GM19099 (cell line): ENCODE measurements around the gene SLC9C2.

Experiments used
- POLR2A ChIP-seq: IDR thresholded peaks from 3 replicates; pipeline ENCODE4 v1.6.1; 2011; ENCODE audit warnings: low read depth; ENCODE audit not compliant: insufficient read length; ENCODE audit errors: extremely low read depth

The SLC9C2 gene

DNA sequence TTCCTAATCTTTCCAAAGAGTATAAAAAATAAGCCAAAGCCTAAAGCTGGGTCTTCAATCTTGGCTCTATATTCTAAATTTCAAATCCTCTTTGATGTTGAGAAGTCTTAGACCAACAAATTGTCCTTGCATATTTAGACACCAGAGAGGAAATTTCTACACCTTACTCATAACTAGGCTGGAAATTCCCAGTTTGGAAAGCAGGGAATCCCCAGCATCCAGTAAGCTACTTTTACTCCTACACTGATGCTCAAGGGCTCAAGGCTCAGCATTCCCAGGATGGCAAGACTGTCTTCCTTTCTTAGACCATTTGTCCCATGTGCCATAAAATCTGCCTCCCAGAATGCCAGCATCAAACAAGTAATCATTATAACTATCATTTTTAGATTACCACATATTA is 97.5 kb downstream of the SLC9C2 start:
- TF ChIP-seq POLR2A, result no peak

DNA sequence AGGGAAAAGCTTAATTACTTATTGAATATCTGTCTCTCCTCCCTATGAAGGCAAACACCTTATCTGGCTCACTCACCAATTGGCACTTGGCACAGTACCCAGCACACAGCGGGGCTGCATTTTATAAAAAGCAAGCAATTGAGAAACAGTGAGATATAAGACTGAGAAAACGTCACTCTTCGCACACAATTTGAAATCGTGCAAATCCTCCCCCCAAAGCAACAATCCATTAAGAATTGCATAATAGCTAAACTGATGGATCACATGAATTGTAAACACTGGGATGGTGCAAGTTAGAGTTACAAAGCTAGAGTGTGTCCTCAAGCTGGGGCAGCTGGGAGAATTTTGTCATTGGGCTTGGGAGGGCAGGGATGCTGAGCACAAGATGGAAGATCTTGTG is 98.6 kb downstream of the SLC9C2 start:
- TF ChIP-seq POLR2A, result no peak

DNA sequence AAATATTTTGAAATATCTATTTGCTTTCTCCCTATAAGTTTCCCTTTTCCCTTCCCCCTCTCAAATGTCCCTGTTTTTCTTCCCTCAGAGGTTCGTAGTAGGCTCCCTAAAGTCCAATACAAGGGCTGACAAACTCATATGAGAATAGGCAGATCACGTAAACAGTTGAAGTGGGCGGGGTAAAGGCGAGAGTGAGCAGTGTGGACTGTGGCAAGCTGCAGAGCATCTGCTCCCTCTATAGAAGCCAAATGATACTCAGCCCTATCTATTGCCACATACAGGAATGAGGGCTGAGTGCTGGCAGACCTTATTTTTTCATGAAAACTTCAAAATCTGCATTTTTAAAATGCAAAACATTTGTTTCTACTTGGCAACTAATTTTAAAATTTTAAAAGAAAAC is 99.5 kb downstream of the SLC9C2 start:
- no peak for TF ChIP-seq POLR2A

DNA sequence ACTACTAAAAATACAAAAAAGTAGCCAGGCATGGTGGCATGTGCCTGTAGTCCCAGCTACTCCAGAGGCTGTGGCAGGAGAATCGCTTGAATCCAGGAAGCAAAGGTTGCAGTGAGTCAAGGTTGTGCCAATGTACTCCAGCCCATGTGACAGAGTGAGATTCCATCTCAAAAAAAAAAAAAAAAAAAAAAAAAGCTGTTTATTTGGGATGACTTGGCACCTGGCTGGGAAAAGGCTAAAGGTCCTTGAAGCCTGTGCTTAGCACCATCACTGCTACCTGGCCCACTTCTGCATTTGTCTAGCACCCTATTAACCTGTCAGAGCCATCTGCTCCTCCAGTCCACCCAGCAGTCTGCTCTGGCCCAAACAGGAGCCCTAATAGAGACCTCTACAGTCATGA is 100.8 kb downstream of the SLC9C2 start:
- TF ChIP-seq POLR2A, result no peak

DNA sequence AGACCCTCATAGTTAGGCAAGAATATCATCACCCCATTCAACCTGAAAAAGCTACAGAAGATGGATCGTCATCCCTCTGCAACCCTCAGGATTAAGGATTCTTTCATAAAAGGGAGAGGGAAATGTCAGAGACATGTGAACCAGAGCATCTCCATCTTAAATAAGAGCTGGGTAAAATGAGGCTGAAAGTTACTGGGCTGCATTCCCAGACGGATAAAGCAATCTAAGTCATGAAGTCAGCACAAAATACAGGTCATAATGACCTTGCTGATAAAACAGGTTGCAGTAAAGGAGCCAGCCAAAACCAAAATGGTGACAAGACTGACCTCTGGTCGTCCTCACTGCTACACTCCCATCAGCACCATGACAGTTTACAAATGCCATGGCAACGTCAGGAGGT is 103.1 kb downstream of the SLC9C2 start:
- no peak for TF ChIP-seq POLR2A

DNA sequence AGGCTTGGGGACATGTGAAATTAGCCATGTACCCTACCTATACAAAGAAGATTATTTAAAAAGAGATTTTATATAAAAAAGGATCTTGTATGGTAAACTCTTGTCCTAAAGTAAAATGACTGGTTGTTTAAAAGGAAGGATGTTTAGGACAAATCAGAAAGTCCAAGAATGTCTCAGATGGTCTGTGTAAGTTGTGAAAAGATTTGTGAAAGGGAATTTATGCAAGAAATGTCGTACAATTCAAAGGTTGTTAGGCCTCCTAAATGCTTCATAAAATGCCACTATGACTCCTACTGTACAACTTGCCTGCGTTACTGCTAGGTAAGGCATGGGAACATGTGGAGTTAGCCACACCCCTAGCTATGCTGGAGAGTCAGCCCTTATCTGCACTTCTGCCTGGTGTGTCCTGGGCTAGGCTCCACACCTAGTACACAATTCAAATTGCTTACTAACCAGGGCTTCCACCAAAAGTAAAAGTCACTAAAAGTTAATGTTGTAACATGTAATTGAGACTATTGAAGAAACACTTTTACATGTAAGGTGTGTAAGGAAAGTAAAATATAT is 106.0 kb downstream of the SLC9C2 start:
- TF ChIP-seq POLR2A, result no peak

DNA sequence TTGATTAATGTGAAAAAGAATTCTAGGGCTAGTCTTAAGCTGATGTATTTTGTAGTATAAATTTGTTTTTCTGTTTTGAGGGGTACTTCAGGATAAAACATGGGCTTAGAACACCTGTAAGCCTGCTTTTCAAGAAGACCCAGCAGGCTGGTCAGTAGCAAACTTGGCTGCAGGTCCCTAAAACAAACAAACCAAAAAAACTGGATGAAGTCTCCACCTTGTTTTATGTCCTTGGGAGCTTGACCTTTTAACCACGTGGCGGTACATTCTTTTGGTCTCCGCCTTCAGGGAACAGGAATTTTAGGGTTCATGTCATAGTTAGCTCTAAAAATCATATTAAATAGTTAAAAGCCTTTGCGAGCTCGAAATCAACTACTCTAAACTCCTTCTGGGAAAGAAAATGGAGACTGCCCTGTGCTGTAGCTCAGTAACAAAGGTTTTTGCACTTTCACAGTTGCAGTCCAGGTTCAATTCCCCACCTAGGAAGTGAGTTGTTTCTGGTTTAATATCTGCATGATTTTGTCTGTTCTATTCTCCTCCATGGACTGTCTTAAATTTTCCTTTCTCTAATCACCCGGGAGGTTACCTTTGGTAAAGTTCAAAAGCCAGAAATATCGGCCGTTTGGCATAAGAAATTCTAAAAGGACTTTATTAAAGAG is 107.1 kb downstream of the SLC9C2 start:
- TF ChIP-seq POLR2A, result no peak

DNA sequence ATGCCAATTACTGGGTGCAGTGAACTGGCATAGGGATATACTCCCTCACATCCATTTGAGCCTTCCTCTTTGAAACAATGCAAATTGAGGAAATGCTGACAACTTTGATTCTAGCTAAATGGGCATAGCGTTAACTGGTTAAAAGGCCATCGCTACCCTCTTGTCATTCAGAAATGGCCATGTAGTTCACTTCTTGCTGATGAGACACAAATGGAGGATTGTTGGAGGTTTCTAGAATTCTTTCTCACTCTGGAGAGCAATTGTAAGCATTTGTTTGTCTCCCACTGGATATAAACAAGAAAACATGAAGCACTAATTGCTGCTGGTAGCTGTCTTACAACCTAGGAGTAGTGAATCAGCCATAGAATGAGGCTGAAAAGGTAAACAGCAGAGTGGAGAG is 111.4 kb downstream of the SLC9C2 start:
- no peak for TF ChIP-seq POLR2A

DNA sequence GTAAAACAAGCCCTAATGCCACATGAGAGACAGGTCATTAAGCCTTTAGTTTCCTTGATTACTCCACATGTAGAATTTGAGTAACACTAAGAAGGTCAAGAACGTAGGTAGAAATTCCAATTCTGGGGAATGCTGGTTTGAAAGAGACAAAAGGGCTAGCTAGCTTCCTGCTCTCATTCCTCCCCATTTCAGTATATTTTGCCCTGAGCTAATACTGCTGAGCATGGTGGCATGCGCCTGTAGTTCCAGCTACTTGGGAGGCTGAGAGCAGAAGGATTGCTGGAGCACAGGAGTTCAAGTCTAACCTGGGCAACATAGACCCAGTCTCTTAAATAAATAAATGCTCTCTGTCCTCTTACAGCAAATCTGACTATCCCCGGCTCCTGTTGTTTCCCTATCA is 112.9 kb downstream of the SLC9C2 start:
- TF ChIP-seq POLR2A, result no peak

DNA sequence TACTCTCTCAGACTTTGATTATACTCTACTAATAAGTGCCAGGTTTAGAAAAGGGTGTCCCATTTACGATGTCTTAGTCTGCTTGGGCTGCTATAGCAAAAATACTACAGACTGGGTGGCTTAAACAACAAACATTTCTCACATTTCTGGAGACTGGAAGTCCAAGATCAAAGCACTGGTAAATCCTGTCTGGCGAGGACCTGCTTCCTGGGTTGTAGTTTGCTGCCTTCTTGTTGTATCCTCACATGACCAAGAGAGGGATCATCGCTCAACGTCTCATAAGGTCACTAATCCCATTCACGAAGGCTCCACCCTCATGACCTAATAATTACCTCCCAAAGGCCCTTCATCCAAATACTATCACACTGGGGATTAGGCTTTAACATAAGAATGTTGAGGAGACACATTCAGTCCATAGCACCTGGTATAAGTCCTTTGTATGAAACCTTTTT is 113.7 kb downstream of the SLC9C2 start:
- TF ChIP-seq POLR2A, result no peak

DNA sequence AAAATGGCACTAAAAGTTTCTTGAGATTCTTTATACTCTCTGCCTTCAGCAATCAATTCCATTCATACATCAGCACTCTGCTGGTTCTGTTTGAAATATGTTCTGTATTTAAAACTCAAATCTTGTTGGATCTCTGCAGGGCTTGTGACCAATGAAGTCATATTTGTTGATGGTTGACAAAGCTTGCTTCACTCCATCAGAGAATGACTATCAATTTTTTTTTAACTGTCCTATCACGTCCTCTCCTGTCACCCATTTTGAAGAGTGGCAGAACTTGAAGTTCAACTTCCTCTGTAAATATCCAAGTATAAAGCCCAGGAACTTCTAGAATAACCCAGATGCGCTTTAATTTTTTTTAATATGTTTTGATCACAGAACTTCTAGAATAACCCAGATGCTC is 114.9 kb downstream of the SLC9C2 start:
- no peak for TF ChIP-seq POLR2A

DNA sequence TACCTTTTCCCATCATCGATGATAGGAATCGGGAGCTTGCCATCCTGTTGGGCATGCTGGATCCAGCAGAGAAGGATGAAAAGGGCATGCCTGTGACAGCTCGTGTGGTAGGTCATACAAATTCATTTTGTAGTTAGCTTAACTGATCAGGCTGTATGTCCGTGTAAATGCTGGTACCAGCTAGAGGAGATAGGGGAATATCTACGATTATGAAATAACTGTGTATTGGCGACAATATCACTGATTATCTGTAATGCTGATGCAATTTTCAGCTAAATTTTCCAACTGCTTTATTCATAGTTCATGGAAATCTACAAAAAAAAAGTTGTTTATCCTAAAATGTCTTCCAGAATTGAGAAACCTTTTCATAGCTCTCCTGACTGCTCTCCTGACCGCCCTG is 117.5 kb downstream of the SLC9C2 start:
- no peak for TF ChIP-seq POLR2A

DNA sequence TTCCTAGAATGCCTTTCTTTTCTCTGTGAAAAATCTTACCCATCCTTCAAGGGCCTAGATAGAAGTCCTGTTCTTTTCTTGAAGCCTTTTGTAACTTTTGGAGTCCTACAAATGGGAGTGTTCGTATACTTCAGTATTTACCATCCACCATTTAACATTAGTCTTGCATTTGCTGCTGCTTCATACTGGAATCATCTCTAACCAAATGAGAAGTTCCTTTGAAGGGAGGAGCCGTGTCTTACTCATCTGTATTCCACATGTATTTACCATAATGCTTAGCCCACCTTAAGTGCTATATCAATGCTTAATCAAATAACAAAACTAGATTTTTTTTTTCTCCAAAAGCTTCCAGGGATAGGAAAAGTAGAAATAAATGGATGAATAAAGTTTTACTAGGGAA is 118.6 kb downstream of the SLC9C2 start:
- TF ChIP-seq POLR2A, result no peak

DNA sequence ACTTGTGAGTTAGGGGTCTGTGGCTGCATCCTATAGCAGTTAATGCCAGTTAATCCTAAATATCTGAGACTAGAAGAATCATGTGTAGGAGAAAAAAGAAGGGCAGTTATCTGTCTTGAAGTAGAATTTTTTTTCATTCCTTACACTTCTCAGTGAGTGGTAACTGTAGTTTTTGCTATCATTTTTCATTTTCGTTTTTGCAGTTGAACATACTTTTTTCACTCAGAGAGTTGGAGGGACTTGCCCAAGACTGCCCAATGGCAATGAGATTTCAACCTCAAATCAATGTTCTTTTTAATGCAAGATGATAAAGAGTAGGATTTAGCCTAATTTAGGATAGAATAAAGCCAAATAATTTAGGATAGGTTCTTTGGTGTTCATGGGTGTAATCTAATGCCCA is 120.2 kb downstream of the SLC9C2 start:
- TF ChIP-seq POLR2A, result no peak

DNA sequence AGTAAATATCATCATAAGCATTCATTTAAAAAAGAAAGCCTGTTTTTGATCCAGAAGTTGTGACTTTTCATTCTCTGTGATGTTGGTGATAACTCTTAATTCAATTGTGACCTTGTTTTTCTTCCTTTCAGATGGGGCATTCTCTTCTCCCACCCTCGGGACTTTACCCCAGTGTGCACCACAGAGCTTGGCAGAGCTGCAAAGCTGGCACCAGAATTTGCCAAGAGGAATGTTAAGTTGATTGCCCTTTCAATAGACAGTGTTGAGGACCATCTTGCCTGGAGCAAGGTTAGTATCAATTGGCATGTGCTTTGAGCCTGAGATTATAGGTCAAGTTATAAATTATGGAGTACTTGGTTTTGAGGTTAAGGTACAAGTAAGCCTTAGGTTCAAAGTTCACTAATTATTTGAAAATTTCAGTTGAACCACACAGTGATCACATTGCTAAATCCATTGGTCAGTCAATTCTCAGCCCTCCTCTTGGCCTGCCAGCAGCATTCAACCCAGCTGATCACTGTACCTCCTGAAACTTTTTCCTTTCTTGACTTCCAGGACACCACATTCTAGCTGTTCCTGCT is 121.6 kb downstream of the SLC9C2 start:
- TF ChIP-seq POLR2A, result no peak

DNA sequence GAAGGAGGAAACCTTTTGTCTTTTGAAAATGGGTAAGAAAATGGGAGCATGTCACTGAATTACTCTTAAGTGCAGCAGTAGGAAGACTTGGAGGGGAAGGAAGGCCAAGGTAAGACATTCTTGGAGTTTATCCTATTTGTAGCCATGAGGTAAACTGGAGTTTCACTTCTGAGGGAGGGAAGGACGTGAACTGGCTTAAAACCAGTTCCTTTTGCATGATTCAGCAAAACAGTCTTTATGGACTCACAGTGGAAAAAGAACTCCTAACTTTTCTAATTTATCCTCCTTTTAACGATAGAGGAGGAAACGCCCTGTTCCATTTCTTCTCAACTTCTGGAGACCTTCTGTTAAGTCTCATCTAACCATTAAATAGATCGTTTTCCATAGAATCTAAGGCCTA is 123.2 kb downstream of the SLC9C2 start:
- TF ChIP-seq POLR2A, result no peak
